ENCODE results near the gene SOCS2.

SOCS2 gene

GRCh38 chr12:93595351-93595750 lies 22.9 kb downstream of the SOCS2 start:
- no peak for DNase-seq (ENCODE audit: low read depth)
- TF ChIP-seq, protein P1, sequence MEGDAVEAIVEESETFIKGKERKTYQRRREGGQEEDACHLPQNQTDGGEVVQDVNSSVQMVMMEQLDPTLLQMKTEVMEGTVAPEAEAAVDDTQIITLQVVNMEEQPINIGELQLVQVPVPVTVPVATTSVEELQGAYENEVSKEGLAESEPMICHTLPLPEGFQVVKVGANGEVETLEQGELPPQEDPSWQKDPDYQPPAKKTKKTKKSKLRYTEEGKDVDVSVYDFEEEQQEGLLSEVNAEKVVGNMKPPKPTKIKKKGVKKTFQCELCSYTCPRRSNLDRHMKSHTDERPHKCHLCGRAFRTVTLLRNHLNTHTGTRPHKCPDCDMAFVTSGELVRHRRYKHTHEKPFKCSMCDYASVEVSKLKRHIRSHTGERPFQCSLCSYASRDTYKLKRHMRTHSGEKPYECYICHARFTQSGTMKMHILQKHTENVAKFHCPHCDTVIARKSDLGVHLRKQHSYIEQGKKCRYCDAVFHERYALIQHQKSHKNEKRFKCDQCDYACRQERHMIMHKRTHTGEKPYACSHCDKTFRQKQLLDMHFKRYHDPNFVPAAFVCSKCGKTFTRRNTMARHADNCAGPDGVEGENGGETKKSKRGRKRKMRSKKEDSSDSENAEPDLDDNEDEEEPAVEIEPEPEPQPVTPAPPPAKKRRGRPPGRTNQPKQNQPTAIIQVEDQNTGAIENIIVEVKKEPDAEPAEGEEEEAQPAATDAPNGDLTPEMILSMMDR (IDR thresholded peaks at IDR 0.05; ENCODE audit: low read length, missing control alignments) = no peak
- H3K4me3 ChIP-seq (replicated peaks; ENCODE audit: low read depth, low read length) = no peak overlapping the region

DNA sequence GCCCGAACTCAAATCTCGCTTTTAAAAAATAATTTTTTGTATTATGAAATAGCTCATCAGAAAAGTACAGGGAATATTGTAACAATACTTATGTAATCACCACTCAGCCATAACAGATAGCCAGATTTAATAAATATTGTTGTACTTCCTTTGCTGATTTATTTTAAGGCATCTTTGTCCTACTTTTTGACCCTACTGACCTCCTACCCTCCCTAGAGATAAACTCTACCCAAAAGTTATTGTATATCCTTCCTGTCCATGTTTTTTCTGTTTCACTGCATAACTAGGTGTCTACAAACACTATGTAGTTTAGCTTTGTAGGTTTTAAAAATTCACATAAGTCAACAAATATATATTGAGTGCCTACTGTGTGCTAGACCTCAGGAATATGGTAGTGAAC lies 25.1 kb downstream of the SOCS2 start:
- no peak overlapping the region for H3K4me3 ChIP-seq (replicated peaks; ENCODE audit: low read depth, low read length)
- TF ChIP-seq, protein P1 (IDR thresholded peaks at IDR 0.05; ENCODE audit: low read length, missing control alignments) = no peak
- DNase-seq (ENCODE audit: low read depth) = no peak

- TF ChIP-seq, protein P1 (IDR thresholded peaks at IDR 0.05; ENCODE audit: low read length, missing control alignments) = no peak
- no peak overlapping the region for H3K4me3 ChIP-seq (replicated peaks; ENCODE audit: low read depth, low read length)
- no peak for DNase-seq (ENCODE audit: low read depth)
These were observed 26.7 kb downstream of the SOCS2 start for GRCh38 chr12:93599192-93599591.

- no peak overlapping the region for H3K4me3 ChIP-seq (replicated peaks; ENCODE audit: low read depth, low read length)
- no peak for DNase-seq (ENCODE audit: low read depth)
- TF ChIP-seq, protein P1 (IDR thresholded peaks at IDR 0.05; ENCODE audit: low read length, missing control alignments) = no peak
These were observed 29.1 kb downstream of the SOCS2 start for GRCh38 chr12:93601591-93601990.

GRCh38 chr12:93602897-93603668 lies 30.6 kb downstream of the SOCS2 start:
- TF ChIP-seq, protein P1 (IDR thresholded peaks at IDR 0.05; ENCODE audit: low read length, missing control alignments) = no peak
- H3K4me3 ChIP-seq (replicated peaks; ENCODE audit: low read depth, low read length) = no peak overlapping the region
- DNase-seq (ENCODE audit: low read depth) = no peak

DNA sequence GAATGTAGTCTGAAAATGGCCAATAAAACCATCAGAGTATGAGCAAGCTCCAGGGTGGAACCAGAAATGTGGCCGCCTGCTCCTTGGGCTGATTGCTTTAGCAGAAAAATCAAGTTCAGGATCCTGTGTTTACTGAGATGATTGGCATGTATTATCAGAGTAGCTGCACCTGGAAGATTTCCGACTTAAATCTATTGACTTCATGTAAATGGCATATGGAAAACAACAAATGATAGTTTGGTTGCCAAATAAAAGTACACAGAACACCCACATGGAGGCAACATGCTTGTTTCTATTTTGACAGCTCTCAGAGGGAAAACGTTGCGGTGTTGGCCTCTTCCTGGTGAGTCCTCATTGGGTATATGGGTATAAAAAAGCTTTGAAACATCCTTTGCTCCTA lies 31.3 kb downstream of the SOCS2 start:
- TF ChIP-seq, protein P1 (IDR thresholded peaks at IDR 0.05; ENCODE audit: low read length, missing control alignments) = no peak
- DNase-seq (ENCODE audit: low read depth) = no peak
- no peak overlapping the region for H3K4me3 ChIP-seq (replicated peaks; ENCODE audit: low read depth, low read length)

DNA sequence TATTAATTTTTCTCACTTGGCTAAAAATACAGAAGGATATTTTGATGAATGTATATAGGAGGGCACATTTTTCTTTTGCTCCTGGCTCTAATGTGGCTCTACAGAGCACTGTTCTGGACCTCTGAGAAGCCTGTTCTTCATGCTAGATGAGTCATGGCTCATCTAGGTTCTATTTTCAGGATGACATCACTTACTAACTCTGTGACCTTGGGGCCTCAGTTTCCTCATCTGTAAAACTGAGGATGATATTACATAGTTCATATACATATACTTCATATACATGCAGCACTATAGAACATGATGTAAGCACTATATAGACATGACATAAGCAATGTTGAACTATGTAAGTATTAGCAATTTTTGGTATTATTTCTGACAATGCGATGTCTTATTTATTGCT lies 35.8 kb downstream of the SOCS2 start:
- no peak for DNase-seq (ENCODE audit: low read depth)
- TF ChIP-seq, protein P1 (IDR thresholded peaks at IDR 0.05; ENCODE audit: low read length, missing control alignments) = no peak
- H3K4me3 ChIP-seq (replicated peaks; ENCODE audit: low read depth, low read length) = no peak overlapping the region

Measured in fibroblast of pulmonary artery (primary cell).